Endothelial cell (in vitro differentiated cells): Measurements from ENCODE around the gene TWNK. TPM values are rescaled to one million over a fixed set of nuclear protein-coding genes. Genes with fewer than 3 reads are reported as not detected.

ENCODE experiments used
- DNase-seq: peaks from one replicate; pipeline ENCODE4 v3.0.0; 2021; ENCODE audit warnings: low spot score
- H3K27ac Mint-ChIP-seq: one replicate; pipeline ENCODE4 v1.8.0; 2021; ENCODE audit warnings: mixed read lengths, inconsistent platforms; ENCODE audit not compliant: unreplicated experiment
- H3K27me3 Mint-ChIP-seq: one replicate; pipeline ENCODE4 v1.8.0; 2021; ENCODE audit warnings: mild to moderate bottlenecking, moderate library complexity, mixed read lengths, inconsistent platforms; ENCODE audit not compliant: unreplicated experiment
- H3K36me3 Mint-ChIP-seq: one replicate; pipeline ENCODE4 v1.8.0; 2021; ENCODE audit warnings: mild to moderate bottlenecking, low read depth, mixed read lengths, inconsistent platforms; ENCODE audit not compliant: unreplicated experiment
- H3K4me1 Mint-ChIP-seq: one replicate; pipeline ENCODE4 v1.8.0; 2021; ENCODE audit warnings: mild to moderate bottlenecking, mixed read lengths, inconsistent platforms; ENCODE audit not compliant: unreplicated experiment
- H3K4me3 Mint-ChIP-seq: one replicate; pipeline ENCODE4 v1.8.0; 2021; ENCODE audit warnings: mild to moderate bottlenecking, mixed read lengths, inconsistent platforms; ENCODE audit not compliant: unreplicated experiment
- H3K9me3 Mint-ChIP-seq: one replicate; pipeline ENCODE4 v1.8.0; 2021; ENCODE audit warnings: mixed read lengths, inconsistent platforms; ENCODE audit not compliant: unreplicated experiment
- CTCF ChIP-seq: fragments of 200-600 bp; sonication (generic); IDR thresholded peaks from one replicate; pipeline ENCODE4 v1.5.0; 2021; ENCODE audit warnings: antibody characterized with exemption; ENCODE audit not compliant: unreplicated experiment
- total RNA-seq: library from RNA; stranded (reverse); fragmentation: NEBNext Ultra II Directional; extraction: Animal tissue kit (Norgen Biotek cat#: 25700); gene quantifications from one replicate; pipeline ENCODE4 v1.2.1, GENCODE V29; 2021; ENCODE audit not compliant: unreplicated experiment

Gene TWNK
- total RNA-seq, 1 donor from 2014 or later, result 10.5 TPM

GRCh38 chr10:101003639-101004206 is 16.4 kb downstream of the TWNK start:
- Mint-ChIP-seq H3K36me3 (peaks cover 13% of the 10 kb centered on the region), H3K27ac (no peak overlapping the region), H3K27me3 (peaks cover 7% of the 10 kb centered on the region), H3K4me1 (peaks cover 9% of the 10 kb centered on the region), H3K9me3 (no peaks in the 10 kb centered on the region), H3K4me3 (no peak overlapping the region)
- no peak for TF ChIP-seq CTCF
- DNase-seq, result no peak

GRCh38 chr10:101005361-101005760 is 18.0 kb downstream of the TWNK start:
- Mint-ChIP-seq H3K27me3 (peaks cover 6% of the 10 kb centered on the region), H3K27ac (no peak overlapping the region), H3K36me3 (peaks cover 12% of the 10 kb centered on the region), H3K4me1 (peaks cover 7% of the 10 kb centered on the region), H3K4me3 (no peak overlapping the region), H3K9me3 (no peaks in the 10 kb centered on the region)
- no peak for DNase-seq
- no peak for TF ChIP-seq CTCF

GRCh38 chr10:101005869-101006567 is 18.7 kb downstream of the TWNK start:
- Mint-ChIP-seq H3K27me3 (peaks cover 5% of the 10 kb centered on the region), H3K9me3 (no peaks in the 10 kb centered on the region), H3K27ac (no peak overlapping the region), H3K36me3 (peaks cover 10% of the 10 kb centered on the region), H3K4me3 (no peak overlapping the region), H3K4me1 (peaks cover 3% of the 10 kb centered on the region)
- no peak for TF ChIP-seq CTCF
- DNase-seq, result no peak

GRCh38 chr10:101006593-101007098 is 19.3 kb downstream of the TWNK start:
- DNase-seq, result no peak
- Mint-ChIP-seq H3K27ac (no peak overlapping the region), H3K4me1 (no peaks in the 10 kb centered on the region), H3K27me3 (peaks cover 3% of the 10 kb centered on the region), H3K4me3 (no peak overlapping the region), H3K36me3 (peaks cover 7% of the 10 kb centered on the region), H3K9me3 (no peaks in the 10 kb centered on the region)
- TF ChIP-seq CTCF, result no peak

- Mint-ChIP-seq H3K27ac (no peak overlapping the region), H3K27me3 (peaks cover 3% of the 10 kb centered on the region), H3K9me3 (no peaks in the 10 kb centered on the region)
Measured at GRCh38 chr10:101007099-101007711, 19.9 kb downstream of the TWNK start.

More at GRCh38 chr10:101007099-101007711, 19.9 kb downstream of the TWNK start:
- DNase-seq, result no peak
- Mint-ChIP-seq H3K4me1 (no peaks in the 10 kb centered on the region), H3K36me3 (peaks cover 7% of the 10 kb centered on the region), H3K4me3 (no peak overlapping the region)
- no peak for TF ChIP-seq CTCF
